ENCODE results near the gene CDON.

CDON gene

GRCh38 chr11:125978181-125978716, 84.4 kb downstream of the CDON start:
- H3K4me2 ChIP-seq (ENCODE audit: low read depth, low read length, poor library complexity, severe bottlenecking) = no peak overlapping the region
- TF ChIP-seq EZH2phosphoT487 (IDR thresholded peaks at IDR 0.05; ENCODE audit: borderline replicate concordance) (no peak), CTCF (conservative IDR thresholded peaks at IDR 0.05; ENCODE audit: low read length) (no peak)
- no peaks in the 10 kb centered on the region for H3K36me3 ChIP-seq (ENCODE audit: insufficient read depth, low read length)

DNA sequence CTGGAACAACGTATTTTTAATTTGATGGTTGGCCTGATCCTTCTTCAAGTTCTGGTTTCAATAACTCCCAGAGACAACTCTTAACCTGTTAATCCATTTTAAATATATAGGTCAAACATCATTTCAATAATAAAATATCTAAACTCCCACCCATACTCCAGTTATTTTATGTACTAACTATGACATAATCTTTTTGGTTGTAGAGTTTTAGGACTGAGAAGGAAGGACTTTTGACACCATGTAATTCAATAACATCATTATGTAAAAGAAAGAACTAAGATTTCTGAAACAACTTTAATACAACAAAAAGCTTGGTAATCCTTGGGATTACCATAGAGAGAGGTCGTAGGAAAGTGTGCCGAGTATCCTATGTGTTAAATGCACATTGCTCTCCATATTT, 85.3 kb downstream of the CDON start:
- TF ChIP-seq EZH2phosphoT487 (IDR thresholded peaks at IDR 0.05; ENCODE audit: borderline replicate concordance) (no peak), CTCF (conservative IDR thresholded peaks at IDR 0.05; ENCODE audit: low read length) (no peak)
- Histone ChIP-seq H3F3A (ENCODE audit: low read depth) (no peaks in the 10 kb centered on the region), H3K36me3 (ENCODE audit: insufficient read depth, low read length) (no peaks in the 10 kb centered on the region), H3K9me2 (replicated peaks; ENCODE audit: low read depth, low read length) (no peaks in the 10 kb centered on the region), H4K20me1 (ENCODE audit: insufficient read depth, low read length, poor library complexity, severe bottlenecking) (no peaks in the 10 kb centered on the region), H3K9me3 (ENCODE audit: insufficient read depth, low read depth, low read length) (no peaks in the 10 kb centered on the region), H3K9ac (ENCODE audit: low read depth, low read length, poor library complexity, severe bottlenecking) (no peak overlapping the region), H2AFZ (ENCODE audit: low read length) (no peak overlapping the region), H3K4me3 (ENCODE audit: low read length, poor library complexity, severe bottlenecking) (no peak overlapping the region), H3K4me1 (ENCODE audit: insufficient read depth, low read length, poor library complexity, severe bottlenecking) (no peaks in the 10 kb centered on the region), H3K79me2 (ENCODE audit: insufficient read depth, low read length) (no peaks in the 10 kb centered on the region), H3K27me3 (ENCODE audit: insufficient read depth, low read length, poor library complexity, severe bottlenecking) (no peaks in the 10 kb centered on the region), H3K4me2 (ENCODE audit: low read depth, low read length, poor library complexity, severe bottlenecking) (no peak overlapping the region)

More at GRCh38 chr11:125978181-125978716, 84.4 kb downstream of the CDON start:
- Histone ChIP-seq H3K4me3 (ENCODE audit: low read length, poor library complexity, severe bottlenecking) (no peak overlapping the region), H3K27me3 (ENCODE audit: insufficient read depth, low read length, poor library complexity, severe bottlenecking) (no peaks in the 10 kb centered on the region), H3K9me2 (replicated peaks; ENCODE audit: low read depth, low read length) (no peaks in the 10 kb centered on the region), H3K9me3 (ENCODE audit: insufficient read depth, low read depth, low read length) (no peaks in the 10 kb centered on the region), H3K4me1 (ENCODE audit: insufficient read depth, low read length, poor library complexity, severe bottlenecking) (no peaks in the 10 kb centered on the region), H4K20me1 (ENCODE audit: insufficient read depth, low read length, poor library complexity, severe bottlenecking) (no peaks in the 10 kb centered on the region), H2AFZ (ENCODE audit: low read length) (no peak overlapping the region), H3F3A (ENCODE audit: low read depth) (no peaks in the 10 kb centered on the region), H3K9ac (ENCODE audit: low read depth, low read length, poor library complexity, severe bottlenecking) (no peak overlapping the region), H3K79me2 (ENCODE audit: insufficient read depth, low read length) (no peaks in the 10 kb centered on the region)

GRCh38 chr11:125976156-125976555, 86.5 kb downstream of the CDON start:
- H4K20me1 ChIP-seq (ENCODE audit: insufficient read depth, low read length, poor library complexity, severe bottlenecking) = no peaks in the 10 kb centered on the region
- no peaks in the 10 kb centered on the region for H3F3A ChIP-seq (ENCODE audit: low read depth)
- H3K4me3 ChIP-seq (ENCODE audit: low read length, poor library complexity, severe bottlenecking) = no peak overlapping the region
- H3K27me3 ChIP-seq (ENCODE audit: insufficient read depth, low read length, poor library complexity, severe bottlenecking) = no peaks in the 10 kb centered on the region
- H3K9me2 ChIP-seq (replicated peaks; ENCODE audit: low read depth, low read length) = no peaks in the 10 kb centered on the region
- no peak overlapping the region for H3K4me2 ChIP-seq (ENCODE audit: low read depth, low read length, poor library complexity, severe bottlenecking)
- no peak for TF ChIP-seq EZH2phosphoT487 (IDR thresholded peaks at IDR 0.05; ENCODE audit: borderline replicate concordance)
- no peak for TF ChIP-seq CTCF (conservative IDR thresholded peaks at IDR 0.05; ENCODE audit: low read length)
- H3K4me1 ChIP-seq (ENCODE audit: insufficient read depth, low read length, poor library complexity, severe bottlenecking) = no peaks in the 10 kb centered on the region
- no peaks in the 10 kb centered on the region for H3K79me2 ChIP-seq (ENCODE audit: insufficient read depth, low read length)
- no peak overlapping the region for H3K9ac ChIP-seq (ENCODE audit: low read depth, low read length, poor library complexity, severe bottlenecking)
- H3K36me3 ChIP-seq (ENCODE audit: insufficient read depth, low read length) = no peaks in the 10 kb centered on the region
- no peak overlapping the region for H2AFZ ChIP-seq (ENCODE audit: low read length)
- H3K9me3 ChIP-seq (ENCODE audit: insufficient read depth, low read depth, low read length) = no peaks in the 10 kb centered on the region
